ENCODE results near the gene CNTROB.

DNA sequence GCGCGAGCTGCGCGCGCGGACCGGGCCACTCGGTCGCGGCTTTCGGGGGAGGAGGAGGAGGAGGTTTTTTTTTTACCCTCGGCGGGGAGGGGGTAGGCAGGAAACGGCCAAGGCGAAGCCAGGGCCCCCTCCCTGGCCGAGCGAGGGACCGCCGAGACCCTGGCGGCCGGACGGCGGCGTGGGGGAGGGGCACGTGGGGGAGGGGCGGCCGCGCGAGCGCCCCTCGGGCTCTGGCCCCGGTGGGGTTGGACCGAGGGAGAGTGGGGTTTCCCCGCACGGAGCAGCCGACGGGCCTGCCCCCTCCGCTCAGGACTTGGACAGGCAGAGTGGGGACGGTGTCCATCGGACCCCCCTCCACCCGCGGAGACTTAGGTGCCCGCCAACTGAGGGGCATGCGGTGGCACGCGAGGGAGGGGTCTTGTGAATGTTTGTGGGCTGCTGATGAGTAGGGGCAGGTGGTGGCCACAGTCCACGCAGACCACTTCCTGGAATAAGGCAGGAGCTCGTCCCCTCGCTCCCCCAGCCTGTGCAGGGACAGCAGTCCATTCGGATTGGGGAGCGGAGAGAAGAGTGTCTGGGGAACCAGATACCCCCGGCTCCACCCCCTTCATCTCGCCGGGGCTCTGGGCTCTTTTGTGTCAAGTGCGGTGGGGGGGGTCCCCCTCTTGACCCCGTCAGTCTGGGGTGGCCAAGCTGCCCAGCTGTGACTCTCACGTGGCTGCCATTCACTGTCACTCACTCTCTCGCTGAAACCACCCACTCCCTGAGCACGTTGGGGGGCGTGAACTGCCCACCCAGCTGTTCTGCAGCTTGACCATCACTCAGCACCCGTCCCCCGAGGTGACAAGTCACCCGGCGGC lies 46.4 kb upstream of the CNTROB start:
- TF ChIP-seq, protein P1, sequence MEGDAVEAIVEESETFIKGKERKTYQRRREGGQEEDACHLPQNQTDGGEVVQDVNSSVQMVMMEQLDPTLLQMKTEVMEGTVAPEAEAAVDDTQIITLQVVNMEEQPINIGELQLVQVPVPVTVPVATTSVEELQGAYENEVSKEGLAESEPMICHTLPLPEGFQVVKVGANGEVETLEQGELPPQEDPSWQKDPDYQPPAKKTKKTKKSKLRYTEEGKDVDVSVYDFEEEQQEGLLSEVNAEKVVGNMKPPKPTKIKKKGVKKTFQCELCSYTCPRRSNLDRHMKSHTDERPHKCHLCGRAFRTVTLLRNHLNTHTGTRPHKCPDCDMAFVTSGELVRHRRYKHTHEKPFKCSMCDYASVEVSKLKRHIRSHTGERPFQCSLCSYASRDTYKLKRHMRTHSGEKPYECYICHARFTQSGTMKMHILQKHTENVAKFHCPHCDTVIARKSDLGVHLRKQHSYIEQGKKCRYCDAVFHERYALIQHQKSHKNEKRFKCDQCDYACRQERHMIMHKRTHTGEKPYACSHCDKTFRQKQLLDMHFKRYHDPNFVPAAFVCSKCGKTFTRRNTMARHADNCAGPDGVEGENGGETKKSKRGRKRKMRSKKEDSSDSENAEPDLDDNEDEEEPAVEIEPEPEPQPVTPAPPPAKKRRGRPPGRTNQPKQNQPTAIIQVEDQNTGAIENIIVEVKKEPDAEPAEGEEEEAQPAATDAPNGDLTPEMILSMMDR (IDR thresholded peaks at IDR 0.05) = no peak
- TF ChIP-seq EZH2 (IDR thresholded peaks at IDR 0.05; ENCODE audit: borderline replicate concordance, insufficient read depth, low read depth, low read length, poor library complexity, severe bottlenecking) = no peak
